Suppressor macrophage treated with lipopolysaccharide for 4 hours (primary cell): Measurements from ENCODE around the gene TRMO.
A peak's percentile ranks its signal among the peaks of the same experiment; 100 is the strongest.

ENCODE experiments used
- DNase-seq: peaks from one replicate; pipeline ENCODE4 v3.0.0-alpha.2; 2020

TRMO gene

DNA sequence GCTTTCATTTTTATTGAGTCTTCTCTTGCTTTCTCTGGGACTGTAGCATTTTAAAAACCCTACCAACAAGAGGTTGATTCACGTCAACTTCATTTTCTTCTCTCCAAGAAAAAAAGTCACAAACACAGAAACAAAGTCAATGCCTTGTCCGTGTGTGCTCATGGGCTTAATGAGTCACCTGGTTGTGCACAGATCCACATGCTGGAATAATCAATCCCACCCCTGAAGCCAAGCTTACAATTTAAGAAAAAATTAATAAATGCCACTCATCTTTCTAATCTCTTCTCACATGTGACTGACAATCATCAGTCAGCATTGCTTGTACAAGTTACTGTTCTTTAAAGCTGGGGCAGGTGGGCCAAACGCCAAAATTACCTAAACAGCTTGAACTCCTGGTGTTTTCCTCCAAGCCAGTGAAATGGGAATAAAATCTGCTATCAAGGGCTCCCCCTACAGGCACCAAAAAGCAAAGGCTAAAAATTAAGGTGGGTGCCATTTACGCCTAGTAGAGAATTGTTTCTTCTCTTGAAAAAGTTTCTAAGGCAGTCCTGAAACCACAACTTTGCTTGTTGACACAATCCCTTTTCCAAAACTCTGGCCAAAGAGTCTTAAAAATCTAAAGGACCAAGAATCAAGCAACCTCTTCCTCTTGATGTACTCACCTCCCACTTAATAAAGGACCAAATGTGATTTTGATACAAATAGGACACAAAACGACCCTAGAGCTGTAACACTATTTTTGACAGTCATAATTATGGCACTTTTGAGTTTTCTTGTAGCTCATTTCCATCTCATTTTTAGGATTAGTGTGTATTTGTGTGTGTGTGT, 21.3 kb downstream of the TRMO start:
- peak; percentile 56 for DNase-seq

DNA sequence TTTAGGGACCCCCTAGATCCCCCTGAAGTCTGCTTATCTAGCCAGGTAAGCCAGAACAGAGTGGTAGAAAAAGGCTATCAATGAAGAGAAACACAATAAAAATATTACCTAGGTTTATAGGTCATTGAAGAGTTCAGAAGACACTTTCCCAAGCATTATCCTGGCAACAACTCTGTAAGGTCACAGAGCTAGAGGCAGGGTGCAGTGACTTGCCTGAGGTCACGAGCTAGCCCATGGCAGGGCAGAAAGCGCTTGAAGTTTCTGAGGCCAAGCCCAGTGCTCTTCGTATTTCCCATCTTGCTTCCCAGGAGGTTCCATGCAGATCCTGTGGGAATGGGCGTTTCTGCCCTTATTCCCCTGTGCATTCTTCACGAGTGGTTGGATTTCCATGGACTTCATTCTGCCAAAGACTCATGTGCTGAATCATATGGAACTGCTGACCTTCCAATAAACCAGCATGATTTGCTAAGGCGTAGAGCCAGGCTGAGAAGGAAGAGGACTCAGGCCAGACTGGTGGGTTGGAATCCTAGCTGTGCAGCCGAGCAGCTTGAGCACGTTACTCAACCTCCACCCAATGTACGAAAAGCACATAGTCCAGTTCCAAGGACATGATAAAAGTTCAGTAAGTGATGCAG, 22.1 kb downstream of the TRMO start:
- no peak for DNase-seq

DNA sequence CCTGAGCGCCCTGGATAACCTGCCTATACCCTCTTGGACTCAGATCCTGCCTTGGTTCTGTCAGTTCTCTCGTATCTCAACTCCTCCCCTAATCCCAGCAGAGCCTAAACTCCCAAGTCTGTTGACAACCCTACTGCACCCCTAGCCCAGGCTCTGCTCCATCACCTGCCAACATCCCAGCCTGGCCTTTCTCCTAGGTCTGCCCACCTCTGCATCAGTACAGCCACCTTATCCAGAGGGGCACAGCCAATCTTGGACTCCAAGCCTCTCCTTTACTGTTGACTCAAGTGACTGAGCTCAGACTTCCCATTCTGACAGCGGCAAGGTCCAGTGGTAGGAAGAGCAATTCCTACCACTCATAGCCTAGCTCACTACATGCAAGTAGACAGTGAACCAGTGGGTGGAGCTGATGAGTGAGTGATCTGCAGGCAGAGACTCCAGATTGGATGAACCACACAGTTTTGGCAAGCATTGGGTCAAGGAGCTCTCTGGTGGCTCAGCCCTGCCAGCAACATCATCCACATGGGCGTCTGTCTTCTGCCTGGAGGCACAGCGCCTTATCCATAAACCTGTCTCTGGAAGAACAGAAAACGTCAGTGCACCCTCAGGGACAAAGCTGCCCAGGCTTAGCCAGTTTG, 26.5 kb downstream of the TRMO start:
- DNase-seq, result peak; percentile 45

DNA sequence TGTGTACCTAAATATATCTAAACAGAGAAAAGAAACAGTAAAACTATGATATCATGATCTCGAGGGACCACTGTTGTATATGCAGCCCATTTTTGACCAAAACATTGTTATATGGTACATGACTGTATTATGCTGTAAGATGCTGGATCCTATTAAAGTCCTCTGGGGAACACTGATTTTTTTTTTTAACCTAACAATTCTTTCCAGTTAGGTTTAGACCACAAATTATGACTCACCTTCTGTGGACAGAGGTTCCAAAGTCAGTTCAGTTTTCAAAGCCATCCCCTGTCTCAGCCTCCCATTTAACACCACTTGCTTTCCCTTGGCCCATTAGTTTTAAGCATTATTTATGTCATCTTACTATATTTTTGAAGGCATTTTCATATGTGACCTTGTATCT, 27.1 kb downstream of the TRMO start:
- no peak for DNase-seq

DNA sequence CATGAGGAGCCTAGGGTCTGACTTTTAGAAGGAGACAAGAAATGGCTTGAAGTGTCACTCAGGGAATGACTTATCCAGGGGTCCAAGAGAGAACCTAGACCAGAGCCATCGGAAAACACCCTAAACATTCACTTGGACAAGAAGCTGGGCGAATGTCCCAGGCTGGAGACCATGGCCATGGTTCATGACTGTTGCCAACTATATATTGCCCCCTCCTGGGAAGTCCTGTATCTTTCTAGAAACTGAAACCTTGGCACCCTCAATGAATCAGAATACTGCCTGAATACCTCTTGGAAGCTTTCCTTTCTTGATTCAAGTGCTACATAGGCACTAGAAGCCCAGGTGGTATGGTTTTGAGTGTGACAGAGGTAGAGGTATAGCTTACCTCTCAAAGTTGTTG, 29.9 kb downstream of the TRMO start:
- peak; percentile 30 for DNase-seq

DNA sequence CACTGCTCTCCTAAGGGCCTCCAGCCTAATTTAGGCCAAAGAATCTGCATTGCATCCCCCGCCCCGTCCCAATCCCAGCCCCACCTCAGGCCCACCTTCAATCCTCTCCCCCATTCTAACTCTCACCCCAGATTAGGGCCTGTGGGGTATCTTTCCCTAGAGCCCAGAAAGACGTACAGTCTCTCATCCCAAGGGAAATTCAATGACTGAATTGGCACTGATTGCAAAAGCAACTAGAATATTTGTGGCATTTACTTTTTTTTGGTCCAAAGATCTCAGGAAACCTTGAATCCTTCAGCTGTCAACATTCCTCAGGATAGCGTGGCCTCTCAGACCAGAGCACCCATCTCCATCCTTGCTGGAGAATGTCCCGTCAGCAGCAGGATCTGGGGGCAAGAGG, 30.6 kb downstream of the TRMO start:
- no peak for DNase-seq

DNA sequence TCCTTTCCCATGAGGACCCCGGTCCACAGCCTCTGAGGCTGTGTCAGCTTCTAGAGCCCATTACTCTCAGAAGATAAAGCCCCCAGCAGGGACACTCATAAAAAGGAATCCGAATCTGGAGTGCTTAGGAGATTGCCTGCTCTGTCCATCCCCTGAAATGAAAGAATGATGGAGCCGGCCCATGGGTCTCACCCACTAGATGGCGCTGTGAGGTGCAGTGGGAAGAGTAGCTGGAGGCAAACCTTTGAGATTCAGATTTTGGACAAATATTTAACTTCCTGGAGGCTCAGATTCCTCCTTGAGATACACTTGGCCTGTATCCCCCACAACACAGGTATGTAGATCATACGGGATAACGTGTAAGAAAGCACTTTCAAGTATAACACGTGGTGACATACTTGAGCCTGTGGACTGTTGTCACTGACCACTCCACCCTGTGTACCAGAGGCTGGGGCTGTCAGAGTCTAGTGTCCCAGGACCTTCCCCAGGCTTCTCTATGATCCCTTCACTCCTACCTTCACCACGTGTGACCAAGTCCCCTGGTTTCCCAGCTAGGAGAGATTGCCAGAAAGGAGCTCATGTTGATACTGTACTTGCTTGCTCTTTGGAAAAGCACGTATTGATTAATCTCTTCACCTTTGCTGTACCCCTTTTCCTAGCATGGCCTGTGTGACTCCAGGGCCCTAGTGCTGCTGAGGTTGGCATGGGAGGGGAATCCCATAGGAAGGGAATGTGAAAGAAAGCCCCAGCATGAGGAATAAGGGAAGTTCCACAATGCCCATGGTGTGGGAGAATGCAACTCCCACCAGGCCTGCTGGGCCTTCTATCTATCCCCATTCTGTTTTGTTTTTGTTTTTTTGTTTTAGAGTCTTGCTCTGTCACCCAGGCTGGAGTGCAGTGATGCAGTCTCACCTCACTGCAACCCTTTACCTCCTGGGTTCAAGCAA, 32.1 kb downstream of the TRMO start:
- DNase-seq, result peak; percentile 62

DNA sequence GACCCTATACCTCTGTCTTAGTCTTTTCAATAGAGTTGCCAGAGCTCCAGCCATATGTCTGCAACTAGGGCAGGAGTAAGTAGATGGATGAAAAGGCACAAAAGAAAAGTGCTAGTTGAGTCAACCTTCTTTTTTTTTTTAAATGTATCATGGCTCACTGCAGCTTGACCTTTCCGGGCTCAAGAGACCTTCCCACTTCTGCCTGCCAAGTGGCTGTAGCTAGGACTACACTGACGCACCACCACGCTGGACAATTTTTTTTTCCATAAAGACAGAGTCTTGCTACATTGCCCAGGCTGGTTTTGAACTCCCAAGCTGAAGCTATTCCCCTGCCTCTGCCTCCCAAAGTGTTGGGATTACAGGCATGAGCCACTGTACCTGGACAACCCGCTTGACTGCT, 42.0 kb downstream of the TRMO start:
- DNase-seq, result no peak

DNA sequence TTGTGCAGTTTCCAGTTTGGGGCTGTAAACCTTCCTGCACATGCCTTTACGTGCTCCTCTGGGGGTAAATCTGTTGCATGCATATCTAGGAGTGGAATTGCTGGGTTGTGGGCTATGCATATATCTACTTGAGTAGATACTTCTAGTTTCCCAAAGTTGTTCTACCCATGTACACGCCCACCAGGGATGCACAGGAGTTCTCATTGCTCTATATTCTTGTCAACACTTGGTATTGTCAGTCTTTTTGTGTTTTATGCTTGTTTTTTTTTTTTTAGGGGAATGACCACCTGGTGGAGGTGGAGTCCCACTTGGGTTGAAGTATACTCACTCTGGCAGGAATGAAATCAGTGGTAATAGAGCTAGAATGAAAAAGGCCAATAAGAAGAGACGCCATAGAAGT, 46.2 kb downstream of the TRMO start:
- no peak for DNase-seq

DNA sequence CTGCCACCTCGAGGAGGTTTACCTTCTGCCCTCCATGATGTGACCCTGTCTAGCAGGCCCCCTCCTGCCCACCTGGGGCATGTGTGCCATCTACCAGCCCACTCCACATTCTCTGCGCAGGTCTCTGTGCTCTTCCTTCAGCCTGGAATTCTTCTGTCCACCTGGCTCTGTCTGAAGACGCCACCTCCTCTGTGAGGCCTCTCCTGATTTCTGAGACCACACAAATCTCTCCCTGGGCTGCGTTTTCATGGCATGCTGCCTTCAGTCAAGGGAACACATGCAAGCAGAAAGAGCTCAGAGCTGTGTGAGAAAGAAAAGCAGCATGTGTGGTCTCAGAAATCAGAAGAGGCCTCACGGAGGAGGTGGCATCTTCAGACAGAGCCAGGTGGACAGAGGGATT, 47.2 kb downstream of the TRMO start:
- no peak for DNase-seq

DNA sequence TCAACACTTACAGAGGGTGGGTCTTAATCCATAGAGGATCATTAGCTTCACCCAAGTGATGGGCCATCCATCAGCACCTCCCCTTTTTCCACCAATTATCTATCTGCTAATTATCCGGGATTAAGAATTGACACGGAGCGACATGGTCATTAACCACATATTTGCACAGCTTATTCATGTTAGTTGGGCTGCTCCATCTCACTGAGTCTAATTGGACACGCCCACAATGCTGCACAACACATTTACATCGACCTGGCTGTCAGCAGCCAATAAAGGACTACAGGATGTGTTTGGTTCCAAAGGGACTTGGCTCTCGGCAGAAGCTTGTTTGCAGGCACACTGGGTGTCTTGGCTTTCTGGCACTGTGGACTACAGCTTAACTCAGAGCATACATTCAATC, 47.7 kb downstream of the TRMO start:
- DNase-seq, result no peak

DNA sequence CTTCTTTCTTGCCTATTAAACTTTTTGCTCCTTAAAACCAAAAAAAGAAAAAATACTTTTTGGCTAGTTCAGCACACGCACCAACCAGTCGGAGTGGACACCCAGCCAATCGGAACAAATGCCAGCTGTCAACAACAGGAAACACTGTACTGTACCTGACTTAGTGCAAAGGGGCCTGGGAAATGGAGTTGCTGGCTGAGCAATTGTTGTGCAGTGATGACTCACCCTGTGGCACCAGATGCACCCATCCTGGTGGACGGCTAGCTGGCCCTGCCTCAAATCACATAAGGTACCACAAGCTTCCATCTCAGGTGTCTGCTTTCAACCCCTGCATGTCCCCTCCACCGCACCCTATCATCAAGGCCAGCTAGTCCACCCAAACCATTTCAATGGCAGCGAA, 48.4 kb downstream of the TRMO start:
- DNase-seq, result no peak

DNA sequence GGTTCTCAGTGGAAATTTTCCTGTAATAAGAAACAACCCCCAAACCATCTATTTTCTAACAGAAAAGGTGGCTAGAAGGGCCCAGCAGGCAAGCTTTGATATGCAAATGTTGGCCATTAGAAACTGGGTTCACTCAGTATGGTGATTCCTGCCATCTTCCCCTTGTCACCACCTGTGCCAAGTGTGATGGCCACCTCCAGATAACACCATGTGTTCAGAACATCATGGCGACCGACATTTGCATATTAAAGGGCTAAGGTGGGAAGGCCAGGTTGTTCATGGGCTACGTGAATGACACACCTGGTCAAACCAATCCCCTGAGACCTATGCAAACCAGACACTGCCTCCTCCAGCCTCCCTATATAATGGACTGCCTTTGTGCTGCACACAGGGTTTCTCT, 48.9 kb downstream of the TRMO start:
- DNase-seq, result no peak

DNA sequence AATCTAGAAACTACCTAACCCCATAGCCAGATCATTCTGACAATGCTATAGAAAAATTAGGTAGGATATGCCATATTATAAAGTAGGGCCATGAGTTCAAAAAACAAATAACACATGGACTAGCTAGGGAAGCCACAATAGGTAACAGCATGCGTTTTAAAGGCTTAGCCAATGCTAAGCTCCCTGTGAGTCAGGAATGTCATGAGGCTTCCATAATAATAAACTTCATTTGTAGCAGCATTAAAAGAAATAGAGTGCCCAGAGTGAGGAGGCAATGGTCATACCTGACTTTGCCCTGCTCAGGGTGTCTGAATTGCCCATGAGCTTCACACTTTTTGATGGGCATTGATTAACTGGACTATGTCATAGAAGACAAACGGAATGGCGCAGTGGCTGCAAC, 53.4 kb downstream of the TRMO start:
- DNase-seq, result no peak

DNA sequence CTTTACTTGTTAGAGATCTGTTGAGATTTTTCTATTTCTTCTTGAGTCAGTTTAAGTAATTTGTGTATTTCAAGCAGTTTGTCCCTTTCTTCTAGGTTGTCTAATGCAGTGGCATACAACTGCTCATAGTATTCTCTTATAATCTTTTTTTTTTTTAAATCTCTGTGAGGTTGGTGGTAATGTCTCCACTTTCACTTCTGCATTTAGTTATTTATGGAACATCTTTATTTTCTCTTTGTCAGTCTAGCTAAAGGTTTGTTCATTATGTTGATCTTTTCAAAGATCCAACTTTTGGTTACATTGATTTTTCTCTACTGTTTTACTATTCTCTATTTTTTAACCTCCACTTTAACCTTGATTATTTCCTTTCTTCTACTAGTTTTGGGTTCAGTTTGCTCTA, 55.5 kb downstream of the TRMO start:
- no peak for DNase-seq

DNA sequence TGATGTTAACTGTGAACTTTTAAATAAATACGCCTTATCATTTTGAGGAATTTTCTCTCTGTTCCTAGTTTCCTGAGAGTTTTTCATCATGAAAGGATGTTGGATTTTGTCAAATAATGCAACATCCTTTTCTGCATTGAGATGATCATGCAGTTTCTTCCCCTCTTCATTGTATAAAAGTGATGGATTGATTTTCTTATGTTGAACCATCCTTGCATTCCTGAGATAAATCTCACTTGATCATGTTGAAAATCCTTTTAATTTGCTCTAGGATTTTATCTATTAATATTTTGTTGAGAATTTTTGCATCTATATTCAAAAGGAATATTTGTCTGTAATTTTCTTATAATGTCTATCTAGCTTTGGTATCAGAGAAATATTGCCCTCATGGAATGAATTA, 56.0 kb downstream of the TRMO start:
- no peak for DNase-seq

DNA sequence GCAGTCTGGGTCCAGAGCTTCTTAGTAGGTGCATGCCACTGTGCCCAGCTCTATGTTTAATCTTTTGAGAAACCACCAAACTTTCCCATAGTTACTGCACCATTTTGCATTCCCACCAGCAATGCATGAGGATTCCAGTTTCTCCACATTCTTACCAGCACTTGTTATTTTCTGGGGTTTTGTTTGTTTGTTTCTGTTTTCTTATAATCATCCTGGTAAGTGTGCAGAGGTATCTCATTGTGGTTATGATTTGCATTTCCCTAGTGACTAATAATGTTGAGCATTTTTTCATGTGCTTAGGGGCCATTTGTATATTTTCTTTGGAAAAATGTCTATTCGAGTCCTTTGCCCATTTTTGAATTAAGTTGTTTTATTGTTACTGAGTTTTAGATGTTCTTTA, 57.9 kb downstream of the TRMO start:
- DNase-seq, result no peak

DNA sequence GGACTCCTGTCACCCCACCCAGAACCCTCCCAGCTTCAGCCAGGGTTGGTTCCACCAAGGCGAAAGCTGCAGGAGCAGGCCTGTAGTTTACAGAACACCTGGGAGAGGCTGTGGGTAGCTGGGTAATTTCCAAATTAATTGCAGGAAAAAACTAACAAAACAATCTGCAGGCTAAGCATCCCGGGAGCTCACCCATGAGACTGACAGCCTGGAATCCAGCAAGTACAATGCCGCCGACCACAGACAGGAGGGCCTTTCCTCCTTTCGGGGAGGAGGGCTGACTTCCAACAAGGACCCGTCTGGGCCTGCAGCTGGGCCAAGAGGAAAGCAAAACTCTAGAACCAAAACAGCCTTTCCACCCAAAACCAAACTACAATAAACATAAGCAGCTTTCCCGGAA, 59.0 kb downstream of the TRMO start:
- DNase-seq, result no peak

DNA sequence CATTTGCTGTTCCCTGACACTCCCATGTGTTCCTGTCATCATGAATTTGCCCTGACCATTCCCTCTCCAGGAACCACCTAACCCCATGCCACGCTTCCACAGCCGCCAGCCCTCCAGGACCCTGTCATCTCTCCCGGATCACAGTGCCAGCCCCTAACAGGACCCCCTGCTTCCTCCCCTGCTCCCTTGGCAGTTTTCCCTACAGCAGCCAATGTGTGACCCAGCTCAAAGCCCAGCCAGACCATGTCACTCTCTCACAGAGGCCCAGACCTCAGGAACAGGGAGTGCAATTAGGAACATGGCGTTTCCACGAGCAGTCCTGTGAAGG, 61.2 kb downstream of the TRMO start:
- DNase-seq, result no peak

DNA sequence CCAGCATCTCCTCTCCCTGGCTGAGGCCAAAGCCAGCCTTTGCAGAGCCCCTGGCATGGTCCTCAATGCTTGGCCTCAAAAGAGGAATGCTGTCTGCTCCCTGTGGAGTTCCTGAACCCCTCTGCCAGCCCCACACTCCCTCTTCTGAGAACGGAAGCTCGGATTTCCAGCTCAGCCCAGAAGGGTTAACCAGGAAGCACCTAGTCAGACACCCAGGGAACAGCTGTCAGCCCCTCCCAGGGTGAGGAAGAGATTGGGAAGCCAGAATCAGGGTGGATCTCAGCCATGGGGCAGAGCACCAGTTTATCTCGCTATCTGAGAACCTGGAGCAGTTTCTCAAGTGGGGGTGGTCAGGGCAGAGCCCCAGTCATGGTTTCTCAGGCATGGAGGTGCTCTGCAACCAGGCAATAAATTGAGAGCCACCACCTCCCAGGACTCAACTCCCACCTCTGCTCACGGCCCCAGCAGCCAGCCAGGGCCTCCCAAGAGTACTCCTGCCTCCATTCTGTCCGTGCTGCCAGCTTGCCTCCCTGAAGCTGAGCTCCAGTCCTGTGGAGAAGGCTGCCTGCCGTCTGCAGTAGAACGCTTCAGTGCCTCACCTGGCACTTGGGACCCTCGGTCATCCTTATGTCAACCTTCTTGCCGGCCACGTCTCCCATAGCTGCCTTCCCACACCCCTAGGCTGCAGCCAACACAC, 61.7 kb downstream of the TRMO start:
- no peak for DNase-seq

DNA sequence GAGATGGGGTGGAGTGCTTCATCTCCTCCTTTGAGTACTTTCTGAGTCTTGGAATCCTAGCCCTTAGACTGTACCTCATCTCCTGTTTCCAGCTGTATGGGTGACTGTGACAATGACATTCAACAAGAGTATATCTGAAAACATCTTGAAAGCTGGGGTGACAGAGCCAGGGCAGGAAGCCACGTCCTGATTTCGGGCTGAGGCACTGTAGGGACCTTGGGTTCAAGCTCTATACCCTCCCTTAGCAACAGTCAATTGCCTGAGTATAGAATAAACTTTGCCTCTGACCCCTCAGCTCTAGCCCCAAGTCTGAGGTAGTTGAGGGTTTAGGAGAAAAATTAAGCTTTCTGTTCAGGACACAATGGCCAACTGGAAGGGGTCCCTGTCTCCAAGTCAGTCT, 63.0 kb downstream of the TRMO start:
- no peak for DNase-seq

DNA sequence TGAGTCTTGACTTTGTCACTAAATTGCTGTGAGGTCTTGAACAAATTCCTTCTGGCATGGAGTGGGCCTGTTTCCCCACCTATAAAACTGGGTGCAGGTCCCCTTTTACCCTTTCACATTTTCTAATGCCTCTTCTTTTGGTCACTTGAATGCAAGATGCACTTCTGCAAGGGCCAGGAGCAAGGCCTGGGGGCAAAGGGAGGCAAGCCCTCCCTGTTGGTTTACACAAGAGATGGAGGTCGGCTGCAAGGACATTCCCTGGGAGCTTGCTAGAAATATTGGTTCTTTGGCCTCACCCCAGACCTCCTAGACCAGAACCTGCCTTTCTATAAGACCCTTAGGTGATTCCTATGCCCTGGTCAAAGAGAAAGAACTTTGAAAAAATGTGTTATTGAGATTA, 63.5 kb downstream of the TRMO start:
- no peak for DNase-seq

DNA sequence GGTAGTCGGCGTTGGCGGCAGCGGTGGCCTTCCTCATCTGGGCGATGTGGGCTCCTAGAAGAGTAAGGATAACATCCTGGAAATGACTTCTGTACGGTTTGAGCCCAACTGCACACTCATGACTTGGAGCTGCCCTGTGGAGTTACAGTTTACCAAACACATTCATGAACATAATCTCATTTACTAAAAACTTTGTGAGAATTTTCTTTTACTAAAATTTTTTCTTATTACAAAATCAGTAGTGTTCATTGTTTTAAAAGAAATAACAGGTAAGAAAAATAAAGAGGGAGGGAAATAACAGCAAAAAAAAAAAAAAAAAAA, 63.9 kb downstream of the TRMO start:
- DNase-seq, result no peak
